ENCODE results near the gene KIF1A. TPM values are rescaled to one million over a fixed set of nuclear protein-coding genes. Genes with fewer than 3 reads are reported as not detected.

The KIF1A gene
- total and polyA plus RNA-seq, 2 of the 13 experiments (the other 11 are each of a cell fraction or from before 2014, with no cell fraction given): 0.01 TPM; not detected in 1

DNA sequence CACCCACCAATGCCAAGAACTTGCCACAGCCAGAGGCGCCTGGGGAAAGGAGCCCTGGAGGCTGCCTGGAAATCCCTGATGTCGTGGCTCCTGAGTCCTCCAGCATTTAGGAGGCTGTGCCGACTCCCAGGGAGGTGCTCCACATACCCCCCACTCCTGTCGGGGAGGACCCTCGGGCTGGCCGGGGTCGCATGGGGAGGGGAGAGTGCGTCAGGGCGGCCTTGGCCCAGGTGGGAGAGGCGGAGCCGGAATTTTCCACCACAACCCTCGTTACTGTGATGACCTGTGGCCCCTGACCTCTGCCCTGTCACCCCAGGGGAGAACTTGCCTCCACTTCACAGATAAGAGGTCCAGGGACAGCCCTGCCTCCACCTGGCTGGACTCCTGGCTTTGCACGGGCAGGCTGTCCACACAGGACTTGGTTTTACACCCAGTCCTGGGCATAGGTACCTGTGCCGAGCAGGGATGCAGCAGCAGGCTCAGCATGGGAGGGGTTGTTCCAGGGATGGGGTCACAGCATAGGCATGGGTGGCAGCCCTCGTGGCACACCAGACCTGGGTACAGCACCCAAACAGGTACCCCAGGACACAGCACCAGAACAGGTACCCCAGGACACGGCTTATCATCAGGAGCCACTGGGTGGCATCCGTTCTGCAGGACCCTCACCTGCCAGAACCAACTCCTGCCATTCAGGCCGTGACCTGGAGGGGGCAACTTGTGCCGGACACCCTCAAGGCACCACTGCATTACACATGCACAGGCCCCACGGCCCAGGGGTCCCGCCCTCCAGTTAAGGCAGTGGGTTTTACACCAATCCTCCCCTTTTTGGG is 36.3 kb upstream of the KIF1A start (continued):
- TF ChIP-seq, protein P1, sequence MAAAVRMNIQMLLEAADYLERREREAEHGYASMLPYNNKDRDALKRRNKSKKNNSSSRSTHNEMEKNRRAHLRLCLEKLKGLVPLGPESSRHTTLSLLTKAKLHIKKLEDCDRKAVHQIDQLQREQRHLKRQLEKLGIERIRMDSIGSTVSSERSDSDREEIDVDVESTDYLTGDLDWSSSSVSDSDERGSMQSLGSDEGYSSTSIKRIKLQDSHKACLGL (CRISPR knock-in tag; IDR thresholded peaks at IDR 0.05): no peak
- no peak; the same call in 1 of the 2 replicates for TF ChIP-seq ZBTB20 (CRISPR knock-in tag; IDR thresholded peaks at IDR 0.05; ENCODE audit: borderline replicate concordance, low read depth)
- no peak for TF ChIP-seq HNRNPLL (IDR thresholded peaks at IDR 0.05; ENCODE audit: low read depth, low read length, poor library complexity, severe bottlenecking)
- 0 out of 2 replicates have a peak, but pooled peaks have one; percentile 28 for TF ChIP-seq ZNF251 (CRISPR knock-in tag; IDR thresholded peaks at IDR 0.05)
- TF ChIP-seq SNAI1 (CRISPR knock-in tag; IDR thresholded peaks at IDR 0.05; ENCODE audit: borderline replicate concordance): no peak
- TF ChIP-seq RFX5 (IDR thresholded peaks at IDR 0.05; ENCODE audit: low read depth, low read length): 0 out of 2 replicates have a peak, but pooled peaks have one; percentile 19
- TF ChIP-seq, protein P2, sequence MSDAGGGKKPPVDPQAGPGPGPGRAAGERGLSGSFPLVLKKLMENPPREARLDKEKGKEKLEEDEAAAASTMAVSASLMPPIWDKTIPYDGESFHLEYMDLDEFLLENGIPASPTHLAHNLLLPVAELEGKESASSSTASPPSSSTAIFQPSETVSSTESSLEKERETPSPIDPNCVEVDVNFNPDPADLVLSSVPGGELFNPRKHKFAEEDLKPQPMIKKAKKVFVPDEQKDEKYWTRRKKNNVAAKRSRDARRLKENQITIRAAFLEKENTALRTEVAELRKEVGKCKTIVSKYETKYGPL (CRISPR knock-in tag; IDR thresholded peaks at IDR 0.05): no peak
- TF ChIP-seq ZNF550 (CRISPR knock-in tag; IDR thresholded peaks at IDR 0.05; ENCODE audit: borderline replicate concordance): no peak
- TF ChIP-seq ZC3H13 (CRISPR knock-in tag; IDR thresholded peaks at IDR 0.05): no peak; the same call in none of the 2 replicates
- TF ChIP-seq, protein P3, sequence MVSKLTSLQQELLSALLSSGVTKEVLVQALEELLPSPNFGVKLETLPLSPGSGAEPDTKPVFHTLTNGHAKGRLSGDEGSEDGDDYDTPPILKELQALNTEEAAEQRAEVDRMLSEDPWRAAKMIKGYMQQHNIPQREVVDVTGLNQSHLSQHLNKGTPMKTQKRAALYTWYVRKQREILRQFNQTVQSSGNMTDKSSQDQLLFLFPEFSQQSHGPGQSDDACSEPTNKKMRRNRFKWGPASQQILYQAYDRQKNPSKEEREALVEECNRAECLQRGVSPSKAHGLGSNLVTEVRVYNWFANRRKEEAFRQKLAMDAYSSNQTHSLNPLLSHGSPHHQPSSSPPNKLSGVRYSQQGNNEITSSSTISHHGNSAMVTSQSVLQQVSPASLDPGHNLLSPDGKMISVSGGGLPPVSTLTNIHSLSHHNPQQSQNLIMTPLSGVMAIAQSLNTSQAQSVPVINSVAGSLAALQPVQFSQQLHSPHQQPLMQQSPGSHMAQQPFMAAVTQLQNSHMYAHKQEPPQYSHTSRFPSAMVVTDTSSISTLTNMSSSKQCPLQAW (CRISPR knock-in tag; IDR thresholded peaks at IDR 0.05): peak; percentile 73
- TF ChIP-seq ZNF230 (CRISPR knock-in tag; IDR thresholded peaks at IDR 0.05): peak; percentile 7; the same call in 1 of the 2 replicates
- TF ChIP-seq GATA4 (IDR thresholded peaks at IDR 0.05; ENCODE audit: borderline replicate concordance, low read depth): peak; percentile 43; the same call in 1 of the 2 replicates
- TF ChIP-seq, protein P4, sequence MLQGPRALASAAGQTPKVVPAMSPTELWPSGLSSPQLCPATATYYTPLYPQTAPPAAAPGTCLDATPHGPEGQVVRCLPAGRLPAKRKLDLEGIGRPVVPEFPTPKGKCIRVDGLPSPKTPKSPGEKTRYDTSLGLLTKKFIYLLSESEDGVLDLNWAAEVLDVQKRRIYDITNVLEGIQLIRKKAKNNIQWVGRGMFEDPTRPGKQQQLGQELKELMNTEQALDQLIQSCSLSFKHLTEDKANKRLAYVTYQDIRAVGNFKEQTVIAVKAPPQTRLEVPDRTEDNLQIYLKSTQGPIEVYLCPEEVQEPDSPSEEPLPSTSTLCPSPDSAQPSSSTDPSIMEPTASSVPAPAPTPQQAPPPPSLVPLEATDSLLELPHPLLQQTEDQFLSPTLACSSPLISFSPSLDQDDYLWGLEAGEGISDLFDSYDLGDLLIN (CRISPR knock-in tag; IDR thresholded peaks at IDR 0.05; ENCODE audit: borderline replicate concordance): no peak
- TF ChIP-seq ERF (CRISPR knock-in tag; IDR thresholded peaks at IDR 0.05): no peak; the same call in 1 of the 2 replicates
- TF ChIP-seq ZNF460 (CRISPR knock-in tag; IDR thresholded peaks at IDR 0.05; ENCODE audit: borderline replicate concordance): no peak
- TF ChIP-seq ZIK1 (CRISPR knock-in tag; IDR thresholded peaks at IDR 0.05; ENCODE audit: borderline replicate concordance, low read depth): no peak
- no peak for TF ChIP-seq KLF12 (CRISPR knock-in tag; IDR thresholded peaks at IDR 0.05; ENCODE audit: borderline replicate concordance)
- TF ChIP-seq NFYC (CRISPR knock-in tag; IDR thresholded peaks at IDR 0.05): no peak
- no peak for TF ChIP-seq ZNF333 (CRISPR knock-in tag; IDR thresholded peaks at IDR 0.05; ENCODE audit: borderline replicate concordance)
- TF ChIP-seq, protein P5, sequence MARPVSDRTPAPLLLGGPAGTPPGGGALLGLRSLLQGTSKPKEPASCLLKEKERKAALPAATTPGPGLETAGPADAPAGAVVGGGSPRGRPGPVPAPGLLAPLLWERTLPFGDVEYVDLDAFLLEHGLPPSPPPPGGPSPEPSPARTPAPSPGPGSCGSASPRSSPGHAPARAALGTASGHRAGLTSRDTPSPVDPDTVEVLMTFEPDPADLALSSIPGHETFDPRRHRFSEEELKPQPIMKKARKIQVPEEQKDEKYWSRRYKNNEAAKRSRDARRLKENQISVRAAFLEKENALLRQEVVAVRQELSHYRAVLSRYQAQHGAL (CRISPR knock-in tag; IDR thresholded peaks at IDR 0.05; ENCODE audit: not compliant biosample characterization): no peak
- no peak for TF ChIP-seq ZNF781 (CRISPR knock-in tag; IDR thresholded peaks at IDR 0.05; ENCODE audit: borderline replicate concordance, not compliant biosample characterization)
- TF ChIP-seq SIX1 (CRISPR knock-in tag; IDR thresholded peaks at IDR 0.05; ENCODE audit: borderline replicate concordance): no peak
- TF ChIP-seq, protein P6, sequence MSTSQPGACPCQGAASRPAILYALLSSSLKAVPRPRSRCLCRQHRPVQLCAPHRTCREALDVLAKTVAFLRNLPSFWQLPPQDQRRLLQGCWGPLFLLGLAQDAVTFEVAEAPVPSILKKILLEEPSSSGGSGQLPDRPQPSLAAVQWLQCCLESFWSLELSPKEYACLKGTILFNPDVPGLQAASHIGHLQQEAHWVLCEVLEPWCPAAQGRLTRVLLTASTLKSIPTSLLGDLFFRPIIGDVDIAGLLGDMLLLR (CRISPR knock-in tag; IDR thresholded peaks at IDR 0.05): no peak
